Measurements from ENCODE around the gene SLC18A3. TPM values are rescaled to one million over a fixed set of nuclear protein-coding genes. Genes with fewer than 3 reads are reported as not detected.

Gene SLC18A3
- total and polyA plus RNA-seq, 12 donors, result 0.03 to 0.41 (median 0.15) TPM; not detected in 8

- WGBS, 4 donors, result 0 to 3% (median 2%) methylated on average over 2 to 22 of the region's 22 CpGs
- Histone ChIP-seq H3K4me1 (replicated peaks in 1 of 2) (peaks cover 0 to 13% of the 10 kb centered on the region in 2 donors), H3K4me3 (no peak overlapping the region), H3K27me3 (peaks cover 50% of the 10 kb centered on the region), H3K9me3 (replicated peaks in 1 of 3) (no peaks in the 10 kb centered on the region), H3K27ac (no peak overlapping the region), H3K36me3 (replicated peaks in 1 of 2) (no peaks in the 10 kb centered on the region)
- DNase-seq, result peak; percentile 65 to 80 (median 71)
- intact Hi-C loops (cut with DNase I), result no loop called here
- TF ChIP-seq POLR2A (IDR thresholded peaks at IDR 0.05), result no peak
- TF ChIP-seq, protein P1, sequence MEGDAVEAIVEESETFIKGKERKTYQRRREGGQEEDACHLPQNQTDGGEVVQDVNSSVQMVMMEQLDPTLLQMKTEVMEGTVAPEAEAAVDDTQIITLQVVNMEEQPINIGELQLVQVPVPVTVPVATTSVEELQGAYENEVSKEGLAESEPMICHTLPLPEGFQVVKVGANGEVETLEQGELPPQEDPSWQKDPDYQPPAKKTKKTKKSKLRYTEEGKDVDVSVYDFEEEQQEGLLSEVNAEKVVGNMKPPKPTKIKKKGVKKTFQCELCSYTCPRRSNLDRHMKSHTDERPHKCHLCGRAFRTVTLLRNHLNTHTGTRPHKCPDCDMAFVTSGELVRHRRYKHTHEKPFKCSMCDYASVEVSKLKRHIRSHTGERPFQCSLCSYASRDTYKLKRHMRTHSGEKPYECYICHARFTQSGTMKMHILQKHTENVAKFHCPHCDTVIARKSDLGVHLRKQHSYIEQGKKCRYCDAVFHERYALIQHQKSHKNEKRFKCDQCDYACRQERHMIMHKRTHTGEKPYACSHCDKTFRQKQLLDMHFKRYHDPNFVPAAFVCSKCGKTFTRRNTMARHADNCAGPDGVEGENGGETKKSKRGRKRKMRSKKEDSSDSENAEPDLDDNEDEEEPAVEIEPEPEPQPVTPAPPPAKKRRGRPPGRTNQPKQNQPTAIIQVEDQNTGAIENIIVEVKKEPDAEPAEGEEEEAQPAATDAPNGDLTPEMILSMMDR (IDR thresholded peaks at IDR 0.05), result no peak
Observed at GRCh38 chr10:49606981-49607535, 3.1 kb upstream of the SLC18A3 start.

DNA sequence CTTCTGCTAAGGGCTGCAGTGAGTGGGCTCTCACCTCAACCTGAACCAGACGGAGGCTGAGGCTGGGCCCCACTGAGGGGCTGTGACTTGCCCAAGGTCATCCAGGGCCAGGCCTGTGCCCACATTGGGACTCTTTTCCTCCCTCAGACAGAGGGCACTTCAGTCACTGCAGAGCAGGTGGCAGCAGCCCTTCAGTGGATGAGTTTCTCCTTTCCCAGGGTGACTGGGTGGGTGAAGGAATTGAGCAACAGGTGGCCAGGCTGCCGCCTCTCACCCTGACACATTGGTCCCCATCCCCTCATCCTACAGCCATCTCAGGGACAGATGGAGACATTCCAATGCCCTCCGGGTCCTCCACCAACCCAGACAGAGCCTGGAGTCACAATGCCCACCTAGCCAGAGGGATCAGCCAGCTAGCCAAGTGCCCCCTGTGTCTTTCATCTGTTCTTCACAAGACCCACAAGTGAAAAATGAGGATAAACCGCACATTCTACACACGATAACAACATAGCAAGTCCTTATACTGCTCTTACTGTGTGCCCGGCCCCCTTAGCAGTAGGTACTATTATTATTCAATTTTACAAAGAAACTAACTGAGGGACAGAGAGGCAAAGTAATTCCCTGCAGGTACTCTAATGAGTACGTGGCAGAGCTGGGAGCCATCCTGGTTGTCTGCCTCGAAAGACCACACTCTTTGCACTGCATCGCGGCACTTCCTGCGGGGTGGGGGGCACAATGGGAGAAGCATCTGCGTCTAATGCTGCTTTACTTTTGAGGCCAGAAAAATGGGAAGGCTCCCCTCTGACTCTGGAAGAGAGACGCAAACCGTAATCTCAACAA is 1.7 kb upstream of the SLC18A3 start:
- no peak overlapping the region for H3K27ac ChIP-seq
- H3K27me3 ChIP-seq, result peaks cover 64% of the 10 kb centered on the region
- DNase-seq, result no peak
- H3K9me3 ChIP-seq (replicated peaks in 1 of 3), result no peaks in the 10 kb centered on the region
- no peak overlapping the region for H3K4me3 ChIP-seq
- H3K36me3 ChIP-seq (replicated peaks in 1 of 2), result no peaks in the 10 kb centered on the region
- intact Hi-C loops (cut with DNase I), result no loop called here
- TF ChIP-seq, protein P1 (IDR thresholded peaks at IDR 0.05), result no peak
- no peak for TF ChIP-seq POLR2A (IDR thresholded peaks at IDR 0.05)
- 8 to 19% (median 12%) methylated on average over 13 to 14 of the region's 14 CpGs for WGBS, 4 donors
- peaks cover 0 to 13% of the 10 kb centered on the region in 2 donors for H3K4me1 ChIP-seq (replicated peaks in 1 of 2)

DNA sequence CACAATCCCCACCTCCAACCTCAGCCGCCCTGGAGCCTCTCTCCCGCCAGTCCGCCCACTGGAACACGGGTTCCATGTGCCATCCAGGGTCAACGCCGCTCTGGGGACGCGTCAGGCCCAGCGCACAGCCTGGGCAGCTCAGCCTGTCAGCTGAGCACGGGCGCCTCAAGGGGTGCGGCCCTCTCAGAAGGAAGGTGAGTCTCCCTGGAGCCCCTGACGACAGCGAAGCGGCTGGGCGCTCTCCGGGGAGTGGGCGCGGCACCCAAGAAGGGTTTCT is 1.2 kb upstream of the SLC18A3 start:
- TF ChIP-seq, protein P1 (IDR thresholded peaks at IDR 0.05), result no peak
- TF ChIP-seq POLR2A (IDR thresholded peaks at IDR 0.05), result no peak
- Histone ChIP-seq H3K36me3 (replicated peaks in 1 of 2) (no peaks in the 10 kb centered on the region), H3K27me3 (peaks cover 69% of the 10 kb centered on the region), H3K9me3 (replicated peaks in 1 of 3) (no peaks in the 10 kb centered on the region), H3K4me3 (no peak overlapping the region), H3K27ac (no peak overlapping the region), H3K4me1 (replicated peaks in 1 of 2) (peaks cover 0 to 13% of the 10 kb centered on the region in 2 donors)
- intact Hi-C loops (cut with DNase I), result no loop called here
- DNase-seq, result no peak
- WGBS, 4 donors, result 3 to 13% (median 5%) methylated on average over 7 to 19 of the region's 19 CpGs

- H3K36me3 ChIP-seq (replicated peaks in 1 of 2), result no peaks in the 10 kb centered on the region
- peaks cover 74% of the 10 kb centered on the region for H3K27me3 ChIP-seq
- 1 to 7% (median 3%) methylated on average over 25 to 62 of the region's 62 CpGs for WGBS, 4 donors
- H3K27ac ChIP-seq, result no peak overlapping the region
- no peak overlapping the region for H3K4me3 ChIP-seq
- no peak for TF ChIP-seq POLR2A (IDR thresholded peaks at IDR 0.05)
- TF ChIP-seq, protein P1 (IDR thresholded peaks at IDR 0.05), result no peak
- H3K9me3 ChIP-seq (replicated peaks in 1 of 3), result no peaks in the 10 kb centered on the region
- no peak for DNase-seq
- H3K4me1 ChIP-seq (replicated peaks in 1 of 2), result peaks cover 0 to 13% of the 10 kb centered on the region in 2 donors
- intact Hi-C loops (cut with DNase I), result no loop called here
Observed at GRCh38 chr10:49609283-49610113, 612 bp upstream of the SLC18A3 start.

Measured in adrenal gland (tissue), 12 donors.